ENCODE data around the gene THOC5. TPM values are rescaled to one million over a fixed set of nuclear protein-coding genes. Genes with fewer than 3 reads are reported as not detected.

Gene THOC5
- total RNA-seq, 2 donors from 2014 or later = 61.1 to 89.7 TPM

DNA sequence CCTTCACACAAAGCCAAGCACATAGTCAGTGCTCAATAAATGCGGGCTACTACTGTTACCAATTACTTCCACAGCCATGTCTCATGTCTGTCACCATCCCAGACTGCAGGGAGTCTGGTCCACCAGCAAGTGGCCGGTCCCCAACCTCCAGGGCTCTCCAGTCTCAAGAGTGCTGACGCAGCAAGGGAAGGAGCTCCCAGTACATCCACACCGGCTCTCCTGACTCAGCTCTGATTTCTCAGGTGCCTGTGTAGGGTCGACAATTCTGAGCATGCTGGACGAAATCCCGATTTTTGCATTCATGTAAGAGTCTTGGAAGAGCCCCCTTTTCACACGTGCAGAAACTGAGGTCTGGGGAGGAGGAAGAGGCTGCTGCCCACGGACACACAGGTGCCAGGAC is 83.8 kb downstream of the THOC5 start:
- no peak overlapping the region for H3K9ac ChIP-seq (ENCODE audit: extremely low read depth, low read length, poor library complexity, severe bottlenecking)
- H3K36me3 ChIP-seq (ENCODE audit: control insufficient read depth, insufficient read depth, low read length) = no peaks in the 10 kb centered on the region
- H3K27ac ChIP-seq (ENCODE audit: low read depth, low read length) = no peak overlapping the region
- peak overlapping the region; percentile 26 for H3K27ac Mint-ChIP-seq
- no peaks in the 10 kb centered on the region for H3K4me1 ChIP-seq (ENCODE audit: control insufficient read depth, insufficient read depth, low read length)
- peak; percentile 77 for DNase-seq
- peaks cover 20% of the 10 kb centered on the region for H3K27me3 ChIP-seq (ENCODE audit: control insufficient read depth, insufficient read depth, low read length, poor library complexity, severe bottlenecking)
- no peaks in the 10 kb centered on the region for H3K9me3 ChIP-seq (ENCODE audit: control insufficient read depth, low read length)
- H3K36me3 Mint-ChIP-seq (ENCODE audit: low read depth) = no peaks in the 10 kb centered on the region
- H3K9me3 Mint-ChIP-seq = no peaks in the 10 kb centered on the region
- TF ChIP-seq, protein P1, sequence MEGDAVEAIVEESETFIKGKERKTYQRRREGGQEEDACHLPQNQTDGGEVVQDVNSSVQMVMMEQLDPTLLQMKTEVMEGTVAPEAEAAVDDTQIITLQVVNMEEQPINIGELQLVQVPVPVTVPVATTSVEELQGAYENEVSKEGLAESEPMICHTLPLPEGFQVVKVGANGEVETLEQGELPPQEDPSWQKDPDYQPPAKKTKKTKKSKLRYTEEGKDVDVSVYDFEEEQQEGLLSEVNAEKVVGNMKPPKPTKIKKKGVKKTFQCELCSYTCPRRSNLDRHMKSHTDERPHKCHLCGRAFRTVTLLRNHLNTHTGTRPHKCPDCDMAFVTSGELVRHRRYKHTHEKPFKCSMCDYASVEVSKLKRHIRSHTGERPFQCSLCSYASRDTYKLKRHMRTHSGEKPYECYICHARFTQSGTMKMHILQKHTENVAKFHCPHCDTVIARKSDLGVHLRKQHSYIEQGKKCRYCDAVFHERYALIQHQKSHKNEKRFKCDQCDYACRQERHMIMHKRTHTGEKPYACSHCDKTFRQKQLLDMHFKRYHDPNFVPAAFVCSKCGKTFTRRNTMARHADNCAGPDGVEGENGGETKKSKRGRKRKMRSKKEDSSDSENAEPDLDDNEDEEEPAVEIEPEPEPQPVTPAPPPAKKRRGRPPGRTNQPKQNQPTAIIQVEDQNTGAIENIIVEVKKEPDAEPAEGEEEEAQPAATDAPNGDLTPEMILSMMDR (conservative IDR thresholded peaks at IDR 0.05) = no peak
- H3K27me3 Mint-ChIP-seq (ENCODE audit: insufficient read depth) = peaks cover 20% of the 10 kb centered on the region
- H3K4me3 ChIP-seq (ENCODE audit: low read length) = peak overlapping the region; percentile 79
- WGBS, 2 experiments (ENCODE audit: insufficient coverage in 1 of 2, insufficient read length in 1 of 2) = 38 to 50% methylated on average over 5 to 9 of the region's 9 CpGs
- peak overlapping the region; percentile 71 for H3K4me3 Mint-ChIP-seq
- peaks cover 4% of the 10 kb centered on the region for H3K4me1 Mint-ChIP-seq

DNA sequence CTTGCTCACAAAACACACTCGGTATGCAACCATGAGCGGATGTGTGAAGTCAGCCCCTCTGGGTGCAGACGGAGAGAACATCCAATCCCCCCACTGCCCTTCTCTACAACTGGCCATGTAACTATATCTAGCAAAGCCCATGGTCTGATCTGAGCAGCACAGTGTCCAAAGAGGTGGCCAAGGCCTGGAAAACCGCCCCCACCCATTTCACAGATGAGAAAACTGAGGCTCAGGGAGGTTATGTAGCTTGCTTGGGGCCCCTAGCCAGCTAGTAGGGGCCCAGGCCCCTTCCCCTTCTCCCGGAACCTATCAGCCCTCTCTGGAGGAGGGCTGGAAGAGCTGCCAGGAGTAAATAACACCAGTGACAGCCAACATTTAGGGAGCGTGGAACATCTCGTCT is 89.0 kb downstream of the THOC5 start:
- H3K27me3 Mint-ChIP-seq (ENCODE audit: insufficient read depth) = peaks cover 18% of the 10 kb centered on the region
- no peak overlapping the region for H3K4me3 Mint-ChIP-seq
- TF ChIP-seq, protein P1 (conservative IDR thresholded peaks at IDR 0.05) = no peak
- Histone ChIP-seq H3K27me3 (ENCODE audit: control insufficient read depth, insufficient read depth, low read length, poor library complexity, severe bottlenecking) (peaks cover 17% of the 10 kb centered on the region), H3K9me3 (ENCODE audit: control insufficient read depth, low read length) (no peaks in the 10 kb centered on the region), H3K9ac (ENCODE audit: extremely low read depth, low read length, poor library complexity, severe bottlenecking) (no peak overlapping the region), H3K4me3 (ENCODE audit: low read length) (no peak overlapping the region), H3K4me1 (ENCODE audit: control insufficient read depth, insufficient read depth, low read length) (no peaks in the 10 kb centered on the region), H3K27ac (ENCODE audit: low read depth, low read length) (no peak overlapping the region), H3K36me3 (ENCODE audit: control insufficient read depth, insufficient read depth, low read length) (no peaks in the 10 kb centered on the region)
- H3K9me3 Mint-ChIP-seq = no peaks in the 10 kb centered on the region
- H3K36me3 Mint-ChIP-seq (ENCODE audit: low read depth) = no peaks in the 10 kb centered on the region
- DNase-seq = no peak
- 86 to 94% methylated on average over 3 to 7 of the region's 7 CpGs for WGBS, 2 experiments (ENCODE audit: insufficient coverage in 1 of 2, insufficient read length in 1 of 2)
- H3K27ac Mint-ChIP-seq = no peak overlapping the region
- H3K4me1 Mint-ChIP-seq = peaks cover 2% of the 10 kb centered on the region

DNA sequence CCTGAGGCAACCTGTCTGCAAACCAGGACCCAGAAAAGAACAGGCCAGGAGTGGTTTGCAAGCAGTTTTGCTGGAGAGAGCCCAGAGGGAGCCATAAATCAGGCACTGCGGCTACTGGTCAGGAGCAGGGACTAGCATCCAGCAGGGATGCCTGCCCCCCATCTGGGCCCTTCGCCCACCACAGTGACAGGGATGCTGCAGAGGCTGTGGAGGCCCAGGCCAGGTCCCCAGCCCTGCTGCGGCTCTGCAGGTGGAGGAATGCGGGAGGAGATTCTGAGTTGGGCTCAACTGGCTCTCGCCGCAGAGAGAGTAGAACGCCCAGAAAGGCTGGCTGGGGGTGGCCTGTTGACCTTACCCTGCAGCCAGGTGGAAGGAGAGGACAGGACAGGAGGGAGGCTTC is 89.9 kb downstream of the THOC5 start:
- TF ChIP-seq, protein P1 (conservative IDR thresholded peaks at IDR 0.05) = no peak
- H3K4me3 ChIP-seq (ENCODE audit: low read length) = no peak overlapping the region
- H3K36me3 Mint-ChIP-seq (ENCODE audit: low read depth) = no peaks in the 10 kb centered on the region
- H3K4me1 Mint-ChIP-seq = peaks cover 2% of the 10 kb centered on the region
- no peaks in the 10 kb centered on the region for H3K4me1 ChIP-seq (ENCODE audit: control insufficient read depth, insufficient read depth, low read length)
- H3K9me3 ChIP-seq (ENCODE audit: control insufficient read depth, low read length) = no peaks in the 10 kb centered on the region
- H3K27ac ChIP-seq (ENCODE audit: low read depth, low read length) = no peak overlapping the region
- no peak overlapping the region for H3K9ac ChIP-seq (ENCODE audit: extremely low read depth, low read length, poor library complexity, severe bottlenecking)
- peaks cover 7% of the 10 kb centered on the region for H3K27me3 ChIP-seq (ENCODE audit: control insufficient read depth, insufficient read depth, low read length, poor library complexity, severe bottlenecking)
- no peaks in the 10 kb centered on the region for H3K9me3 Mint-ChIP-seq
- H3K27me3 Mint-ChIP-seq (ENCODE audit: insufficient read depth) = peaks cover 11% of the 10 kb centered on the region
- no peak overlapping the region for H3K27ac Mint-ChIP-seq
- no peak overlapping the region for H3K4me3 Mint-ChIP-seq
- peak; percentile 61 for DNase-seq
- H3K36me3 ChIP-seq (ENCODE audit: control insufficient read depth, insufficient read depth, low read length) = no peaks in the 10 kb centered on the region
- 86 to 93% methylated on average over 1 to 7 of the region's 7 CpGs for WGBS, 2 experiments (ENCODE audit: insufficient coverage in 1 of 2, insufficient read length in 1 of 2)
